ENCODE measurements around the gene TMEM150B. TPM values are rescaled to one million over a fixed set of nuclear protein-coding genes. Genes with fewer than 3 reads are reported as not detected.

TMEM150B gene
- total RNA-seq, 4 donors from 2014 or later: 5.5 to 17.1 (median 7.7) TPM

DNA sequence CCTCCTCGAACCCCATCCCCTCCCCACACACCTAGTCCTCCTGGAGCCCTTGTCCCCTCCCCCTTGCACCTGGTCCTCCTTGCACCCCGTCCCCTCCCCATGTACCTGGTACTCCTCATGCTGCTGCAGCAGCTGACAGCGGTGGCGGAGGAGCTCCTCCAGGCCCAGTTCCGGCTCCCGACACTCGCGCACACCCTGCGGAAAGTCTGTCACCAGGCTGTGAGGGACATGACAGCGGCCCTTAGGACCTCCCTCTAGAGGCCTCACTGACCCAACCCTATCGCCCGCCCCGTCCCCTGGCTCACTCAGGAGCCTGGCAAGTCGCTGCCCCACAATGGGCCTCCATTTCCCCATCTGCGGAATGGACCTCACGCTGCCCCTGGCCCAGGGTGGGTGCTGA, 60.0 kb downstream of the TMEM150B start:
- Histone ChIP-seq H3K27me3 (no peaks in the 10 kb centered on the region), H3K4me1 (peaks cover 0 to 2% (median 1%) of the 10 kb centered on the region in 4 donors), H3K9me3 (no peaks in the 10 kb centered on the region), H3K27ac (no peak overlapping the region), H3K4me3 (no peak overlapping the region), H3K36me3 (peaks cover 0 to 53% (median 0%) of the 10 kb centered on the region in 3 donors)
- no peak for DNase-seq (ENCODE audit: low spot score in 2 of 2)
- WGBS, 2 donors: 86 to 91% methylated on average over 15 to 16 of the region's 16 CpGs
- TF ChIP-seq POLR2A (IDR thresholded peaks at IDR 0.05): no peak
- no peak for TF ChIP-seq EP300 (IDR thresholded peaks at IDR 0.05)
- TF ChIP-seq, protein P1, sequence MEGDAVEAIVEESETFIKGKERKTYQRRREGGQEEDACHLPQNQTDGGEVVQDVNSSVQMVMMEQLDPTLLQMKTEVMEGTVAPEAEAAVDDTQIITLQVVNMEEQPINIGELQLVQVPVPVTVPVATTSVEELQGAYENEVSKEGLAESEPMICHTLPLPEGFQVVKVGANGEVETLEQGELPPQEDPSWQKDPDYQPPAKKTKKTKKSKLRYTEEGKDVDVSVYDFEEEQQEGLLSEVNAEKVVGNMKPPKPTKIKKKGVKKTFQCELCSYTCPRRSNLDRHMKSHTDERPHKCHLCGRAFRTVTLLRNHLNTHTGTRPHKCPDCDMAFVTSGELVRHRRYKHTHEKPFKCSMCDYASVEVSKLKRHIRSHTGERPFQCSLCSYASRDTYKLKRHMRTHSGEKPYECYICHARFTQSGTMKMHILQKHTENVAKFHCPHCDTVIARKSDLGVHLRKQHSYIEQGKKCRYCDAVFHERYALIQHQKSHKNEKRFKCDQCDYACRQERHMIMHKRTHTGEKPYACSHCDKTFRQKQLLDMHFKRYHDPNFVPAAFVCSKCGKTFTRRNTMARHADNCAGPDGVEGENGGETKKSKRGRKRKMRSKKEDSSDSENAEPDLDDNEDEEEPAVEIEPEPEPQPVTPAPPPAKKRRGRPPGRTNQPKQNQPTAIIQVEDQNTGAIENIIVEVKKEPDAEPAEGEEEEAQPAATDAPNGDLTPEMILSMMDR (IDR thresholded peaks at IDR 0.05): no peak

DNA sequence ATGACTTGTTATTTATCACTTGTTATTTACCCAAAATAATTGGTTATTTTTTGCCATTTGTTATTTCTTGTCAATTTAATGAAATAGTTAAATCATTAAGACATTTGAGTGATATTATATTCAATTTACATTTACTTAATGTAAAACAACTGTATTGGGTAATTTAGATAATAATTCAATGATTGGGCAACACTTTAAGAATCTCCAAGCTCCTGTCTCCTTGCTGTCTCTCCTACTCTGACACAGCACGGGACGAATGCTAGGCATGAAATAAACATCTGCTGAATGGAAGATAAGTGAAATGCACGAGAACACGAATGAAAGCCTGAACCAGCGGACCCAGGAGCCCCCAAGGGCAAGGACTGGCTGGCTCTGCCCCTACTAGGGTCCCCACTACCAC, 60.6 kb downstream of the TMEM150B start:
- Histone ChIP-seq H3K36me3 (peaks cover 0 to 46% (median 0%) of the 10 kb centered on the region in 3 donors), H3K4me1 (peaks cover 0 to 9% (median 8%) of the 10 kb centered on the region in 4 donors), H3K4me3 (no peak overlapping the region), H3K27me3 (no peaks in the 10 kb centered on the region), H3K27ac (no peak overlapping the region), H3K9me3 (no peaks in the 10 kb centered on the region)
- 79 to 86% methylated on average over 5 of the region's 5 CpGs for WGBS, 2 donors
- DNase-seq (ENCODE audit: low spot score in 2 of 2): no peak
- TF ChIP-seq EP300 (IDR thresholded peaks at IDR 0.05) (no peak), POLR2A (IDR thresholded peaks at IDR 0.05) (no peak)
- TF ChIP-seq, protein P1 (IDR thresholded peaks at IDR 0.05): no peak

Other genes with a start within 250 kb of the TMEM150B start
- 1 to 10 TPM in 1 of 4 donors, under 1 TPM in 1, not detected in 2; 0.44 to 1.2 TPM for gene EPS8L1, start 249.5 kb downstream of the TMEM150B start, total RNA-seq
- 100 to 1,000 TPM; 113 to 270 (median 180) TPM for gene PPP1R12C, start 207.7 kb downstream of the TMEM150B start, total RNA-seq
- gene TNNT1, start 176.1 kb downstream of the TMEM150B start, total RNA-seq: 1 to 10 TPM in 1 of 4 donors, under 1 TPM in 1, not detected in 2; 0.90 to 1.5 TPM
- not detected for gene TNNI3, start 167.6 kb downstream of the TMEM150B start, total RNA-seq
- 1 to 10 TPM in 2 of 4 donors, not detected in 2; 1.2 to 2.7 TPM for gene DNAAF3, start 158.7 kb downstream of the TMEM150B start, total RNA-seq
- gene SYT5, start 145.1 kb downstream of the TMEM150B start, total RNA-seq: not detected
- gene PTPRH, start 115.8 kb downstream of the TMEM150B start, total RNA-seq: 1 to 10 TPM; 1.2 to 3.9 (median 2.1) TPM
- 1 to 10 TPM in 3 of 4 donors, under 1 TPM in 1; 0.44 to 8.6 (median 3.0) TPM for gene TMEM86B, start 96.6 kb downstream of the TMEM150B start, total RNA-seq
- 10 to 100 TPM; 35.4 to 56.7 (median 40.7) TPM for gene PPP6R1, start 66.3 kb downstream of the TMEM150B start, total RNA-seq
- 10 to 100 TPM; 33.7 to 49.6 (median 40.5) TPM for gene HSPBP1, start 45.2 kb downstream of the TMEM150B start, total RNA-seq
- gene BRSK1, start 41.3 kb downstream of the TMEM150B start, total RNA-seq: 1 to 10 TPM; 4.6 to 6.9 (median 5.9) TPM
- gene KMT5C, start 14.5 kb upstream of the TMEM150B start, total RNA-seq: 10 to 100 TPM; 30.6 to 50.0 (median 41.2) TPM
- not detected for gene COX6B2, start 29.4 kb upstream of the TMEM150B start, total RNA-seq
- gene GARIN5B, start 37.9 kb upstream of the TMEM150B start, total RNA-seq: not detected
- gene IL11, start 45.1 kb upstream of the TMEM150B start, total RNA-seq: under 1 TPM in 1 of 4 donors, not detected in 3; 0.21 TPM
- 1 to 10 TPM in 1 of 4 donors, not detected in 3; 2.7 TPM for gene TMEM190, start 51.5 kb upstream of the TMEM150B start, total RNA-seq
- gene TMEM238, start 59.0 kb upstream of the TMEM150B start, total RNA-seq: 1 to 10 TPM in 2 of 4 donors, under 1 TPM in 2; 0.63 to 7.5 (median 2.6) TPM
- gene RPL28, start 60.6 kb upstream of the TMEM150B start, total RNA-seq: 100 to 1,000 TPM; 266 to 574 (median 354) TPM
- 10 to 100 TPM in 2 of 4 donors, 1 to 10 TPM in 2; 8.0 to 16.2 (median 9.9) TPM for gene UBE2S, start 82.4 kb upstream of the TMEM150B start, total RNA-seq
- 1 to 10 TPM in 3 of 4 donors, under 1 TPM in 1; 0.42 to 4.1 (median 2.0) TPM for gene SHISA7, start 118.0 kb upstream of the TMEM150B start, total RNA-seq
- 10 to 100 TPM; 38.0 to 80.4 (median 65.9) TPM for gene ISOC2, start 136.3 kb upstream of the TMEM150B start, total RNA-seq
- not detected for gene C19orf85, start 139.4 kb upstream of the TMEM150B start, total RNA-seq
- 10 to 100 TPM in 1 of 4 donors, 1 to 10 TPM in 3; 3.5 to 16.8 (median 4.0) TPM for gene ZNF628, start 151.3 kb upstream of the TMEM150B start, total RNA-seq
- 1 to 10 TPM; 3.1 to 8.0 (median 4.3) TPM for gene NAT14, start 159.8 kb upstream of the TMEM150B start, total RNA-seq
- 10 to 100 TPM in 1 of 4 donors, 1 to 10 TPM in 3; 3.9 to 14.5 (median 7.2) TPM for gene SSC5D, start 163.1 kb upstream of the TMEM150B start, total RNA-seq
- gene SBK2, start 211.8 kb upstream of the TMEM150B start, total RNA-seq: not detected
- under 1 TPM in 1 of 4 donors, not detected in 3; 0.59 TPM for gene SBK3, start 220.2 kb upstream of the TMEM150B start, total RNA-seq